HCT116 (cell line): ENCODE measurements around the gene MED19.

ENCODE experiments used
- CEBPB ChIP-seq: IDR thresholded peaks from 2 replicates; pipeline ENCODE4 v1.6.1; 2012; ENCODE audit warnings: low read depth
- CTCF ChIP-seq, 3 experiments: fragments of 200-600 bp in 1 of 3; sonication (generic) in 1 of 3; IDR thresholded peaks in 2 of 3; conservative IDR thresholded peaks in 1 of 3; 2 replicates each; pipeline ENCODE4 v1.5.1; 2012 to 2017; ENCODE audit warnings: low read depth in 2 of 3, low read length in 2 of 3, antibody characterized with exemption in 1 of 3, borderline replicate concordance in 1 of 3, control low read depth in 1 of 3, mild to moderate bottlenecking in 1 of 3, mixed read lengths in 1 of 3, mixed run types in 1 of 3, moderate library complexity in 1 of 3; ENCODE audit not compliant: insufficient read depth in 1 of 3
- JUND ChIP-seq: IDR thresholded peaks from 2 replicates; pipeline ENCODE4 v1.6.1; 2012
- POLR2AphosphoS5 ChIP-seq: IDR thresholded peaks from 2 replicates; pipeline ENCODE4 v1.6.1; 2011; ENCODE audit warnings: mild to moderate bottlenecking, low read depth, low read length, moderate library complexity
- SIN3A ChIP-seq: IDR thresholded peaks from 2 replicates; pipeline ENCODE4 v1.6.1; 2012; ENCODE audit warnings: low read depth
- ZFX ChIP-seq: fragments of 450-650 bp; IDR thresholded peaks from 2 replicates; pipeline ENCODE4 v1.6.1; 2017

- TF ChIP-seq ZFX = no peak
- no peak for TF ChIP-seq CEBPB
- TF ChIP-seq CTCF (IDR thresholded peaks at IDR 0.05 in 2 of 3, conservative IDR thresholded peaks at IDR 0.05 in 1 of 3; ENCODE audit: borderline replicate concordance in 1 of 3, insufficient read depth in 1 of 3, low read depth in 2 of 3, low read length in 2 of 3) = no peak
- no peak for TF ChIP-seq SIN3A
- no peak for TF ChIP-seq JUND
- no peak for TF ChIP-seq POLR2AphosphoS5
These were observed 34.9 kb upstream of the MED19 start for GRCh38 chr11:57746920-57747319.
